ENCODE data around the gene CASKIN1. TPM values are rescaled to one million over a fixed set of nuclear protein-coding genes. Genes with fewer than 3 reads are reported as not detected.
"Not testable (repeated sequence)": the region's sequence is repeated elsewhere in the genome, so short reads cannot be mapped to it uniquely, and the experiment has no call there.

Gene CASKIN1
- total RNA-seq, 3 donors from 2014 or later (not counting 1 experiment from before 2014, with no cell fraction given) = not detected

DNA sequence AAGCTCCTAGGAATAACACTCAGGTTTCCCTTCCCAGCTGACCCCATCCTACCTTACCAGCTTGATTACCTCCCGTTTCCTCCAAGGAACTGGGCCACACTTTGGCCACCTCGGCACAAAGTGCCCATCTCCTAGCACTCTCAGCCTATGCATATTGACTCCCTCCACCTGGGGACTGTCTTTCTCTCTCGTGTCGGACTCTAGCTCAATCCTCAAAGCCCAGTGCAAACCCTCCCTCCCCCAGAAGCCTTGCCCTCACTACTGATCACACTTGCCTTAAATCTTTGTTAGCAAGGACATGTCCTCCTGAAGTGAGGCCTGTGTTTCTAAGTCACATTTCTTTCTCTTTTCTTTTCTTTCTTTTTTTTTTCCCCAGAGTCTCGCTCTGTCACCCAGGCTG lies 50.6 kb downstream of the CASKIN1 start:
- Histone ChIP-seq H3K27ac (ENCODE audit: low read length) (no peak overlapping the region), H3K36me3 (ENCODE audit: control insufficient read depth, insufficient read depth, low read length) (no peaks in the 10 kb centered on the region), H3K27me3 (ENCODE audit: control insufficient read depth, insufficient read depth, low read length) (no peaks in the 10 kb centered on the region), H3K4me3 (ENCODE audit: low read length) (no peak overlapping the region), H3K9me3 (ENCODE audit: control insufficient read depth, insufficient read depth, low read length) (no peaks in the 10 kb centered on the region), H3K4me1 (ENCODE audit: control insufficient read depth, insufficient read depth, low read length) (peaks cover 21% of the 10 kb centered on the region)
- 93% methylated on average over 5 of the region's 5 CpGs for WGBS (ENCODE audit: insufficient coverage)
- H3K4me1 Mint-ChIP-seq = peaks cover under 1% of the 10 kb centered on the region in 2 donors
- no peak for DNase-seq
- no peak overlapping the region for H3K27ac Mint-ChIP-seq
- H3K4me3 Mint-ChIP-seq = no peak overlapping the region
- TF ChIP-seq, protein P1, sequence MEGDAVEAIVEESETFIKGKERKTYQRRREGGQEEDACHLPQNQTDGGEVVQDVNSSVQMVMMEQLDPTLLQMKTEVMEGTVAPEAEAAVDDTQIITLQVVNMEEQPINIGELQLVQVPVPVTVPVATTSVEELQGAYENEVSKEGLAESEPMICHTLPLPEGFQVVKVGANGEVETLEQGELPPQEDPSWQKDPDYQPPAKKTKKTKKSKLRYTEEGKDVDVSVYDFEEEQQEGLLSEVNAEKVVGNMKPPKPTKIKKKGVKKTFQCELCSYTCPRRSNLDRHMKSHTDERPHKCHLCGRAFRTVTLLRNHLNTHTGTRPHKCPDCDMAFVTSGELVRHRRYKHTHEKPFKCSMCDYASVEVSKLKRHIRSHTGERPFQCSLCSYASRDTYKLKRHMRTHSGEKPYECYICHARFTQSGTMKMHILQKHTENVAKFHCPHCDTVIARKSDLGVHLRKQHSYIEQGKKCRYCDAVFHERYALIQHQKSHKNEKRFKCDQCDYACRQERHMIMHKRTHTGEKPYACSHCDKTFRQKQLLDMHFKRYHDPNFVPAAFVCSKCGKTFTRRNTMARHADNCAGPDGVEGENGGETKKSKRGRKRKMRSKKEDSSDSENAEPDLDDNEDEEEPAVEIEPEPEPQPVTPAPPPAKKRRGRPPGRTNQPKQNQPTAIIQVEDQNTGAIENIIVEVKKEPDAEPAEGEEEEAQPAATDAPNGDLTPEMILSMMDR (IDR thresholded peaks at IDR 0.05) = no peak
- no peaks in the 10 kb centered on the region for H3K36me3 Mint-ChIP-seq
- peaks cover 0 to 3% of the 10 kb centered on the region in 2 donors for H3K27me3 Mint-ChIP-seq (ENCODE audit: low read depth in 2 of 2)
- no peaks in the 10 kb centered on the region for H3K9me3 Mint-ChIP-seq
- intact Hi-C loops (cut with micrococcal nuclease) = no loop called here
- ATAC-seq = no peak

DNA sequence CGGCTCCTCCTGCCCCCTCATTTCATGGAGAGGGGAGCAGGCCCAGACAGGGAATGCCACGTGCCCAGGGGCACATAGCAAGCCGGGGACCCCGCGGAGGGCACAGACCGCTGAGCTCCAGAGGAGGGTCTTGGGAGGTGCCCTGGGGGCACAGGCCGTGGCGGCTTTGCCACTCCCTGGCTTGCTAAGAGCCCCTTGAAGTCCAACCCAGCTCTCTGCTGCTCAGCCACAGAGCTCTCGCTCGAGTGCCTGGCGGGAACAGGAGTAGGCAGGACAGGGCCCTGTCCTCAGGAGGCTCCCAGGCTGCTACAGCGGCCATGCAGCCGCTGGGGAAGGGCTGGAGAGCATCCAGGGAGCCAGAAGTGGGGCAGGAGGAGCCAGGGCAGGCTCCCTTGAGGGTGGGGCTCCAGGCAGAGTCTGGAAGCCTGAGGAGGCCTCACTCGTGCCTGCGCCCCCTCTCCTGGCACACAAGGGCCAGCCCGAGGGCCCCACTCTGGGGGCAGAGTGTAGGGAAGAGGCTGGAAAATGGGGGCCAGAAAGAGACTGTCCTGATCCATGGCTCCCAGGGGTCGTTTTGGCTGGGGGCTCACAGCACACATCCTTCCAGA lies 52.4 kb downstream of the CASKIN1 start:
- intact Hi-C loops (cut with micrococcal nuclease) = no loop called here
- no peaks in the 10 kb centered on the region for H3K9me3 ChIP-seq (ENCODE audit: control insufficient read depth, insufficient read depth, low read length)
- ATAC-seq (no peak), DNase-seq (no peak)
- Mint-ChIP-seq H3K27me3 (ENCODE audit: low read depth in 2 of 2) (peaks cover 0 to 3% of the 10 kb centered on the region in 2 donors), H3K27ac (no peak overlapping the region), H3K4me1 (peaks cover 6 to 8% of the 10 kb centered on the region in 2 donors), H3K9me3 (no peaks in the 10 kb centered on the region), H3K4me3 (no peak overlapping the region), H3K36me3 (no peaks in the 10 kb centered on the region)
- H3K36me3 ChIP-seq (ENCODE audit: control insufficient read depth, insufficient read depth, low read length) = no peaks in the 10 kb centered on the region
- H3K27me3 ChIP-seq (ENCODE audit: control insufficient read depth, insufficient read depth, low read length) = no peaks in the 10 kb centered on the region
- no peak overlapping the region for H3K4me3 ChIP-seq (ENCODE audit: low read length)
- 88% methylated on average over 17 of the region's 17 CpGs for WGBS (ENCODE audit: insufficient coverage)
- H3K27ac ChIP-seq (ENCODE audit: low read length) = no peak overlapping the region
- H3K4me1 ChIP-seq (ENCODE audit: control insufficient read depth, insufficient read depth, low read length) = peaks cover 14% of the 10 kb centered on the region
- TF ChIP-seq, protein P1 (IDR thresholded peaks at IDR 0.05) = no peak

DNA sequence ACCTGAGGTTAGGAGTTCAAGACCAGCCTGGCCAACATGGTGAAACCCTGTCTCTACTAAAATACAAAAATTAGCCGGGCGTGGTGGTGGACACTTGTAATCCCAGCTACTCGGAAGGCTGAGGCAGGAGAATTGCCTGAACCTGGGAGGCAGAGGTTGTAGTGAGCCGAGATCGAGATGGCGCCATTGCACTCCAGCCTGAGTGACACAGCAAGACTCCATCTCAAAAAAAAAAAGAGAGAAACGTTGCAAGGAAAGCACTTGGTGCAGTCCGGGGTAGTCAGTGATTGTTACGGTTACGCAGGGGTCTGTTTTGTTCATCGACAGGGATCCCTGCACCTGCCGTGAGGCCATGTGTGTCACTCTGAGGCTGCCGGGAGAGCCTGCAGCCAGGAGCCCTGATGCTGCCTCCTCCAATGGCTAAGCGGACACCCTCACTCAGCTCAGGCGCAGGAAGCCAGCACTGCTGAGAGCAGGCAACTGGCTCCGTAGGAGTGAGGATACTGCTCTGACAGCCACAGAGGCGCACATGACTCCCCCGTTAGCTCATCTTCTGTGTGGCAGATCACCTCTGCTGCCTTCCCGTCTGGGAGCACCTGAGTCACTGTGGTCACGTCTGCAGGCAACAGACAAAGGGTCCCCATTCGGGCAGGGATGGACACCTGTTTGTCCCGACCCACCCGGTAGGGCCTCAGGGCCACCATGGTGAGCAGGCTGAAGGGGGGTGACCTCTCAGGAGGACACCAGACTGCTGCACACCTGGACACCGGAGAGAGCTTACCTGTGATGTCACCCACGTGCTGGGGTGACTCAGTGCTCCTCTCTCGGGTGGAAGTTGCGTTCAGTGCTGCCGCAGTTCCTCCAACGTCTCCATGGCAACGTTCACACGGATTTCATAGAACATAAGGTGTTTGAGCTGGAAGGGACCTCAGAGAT lies 53.2 kb downstream of the CASKIN1 start:
- no peaks in the 10 kb centered on the region for H3K36me3 Mint-ChIP-seq
- no peaks in the 10 kb centered on the region for H3K9me3 Mint-ChIP-seq
- H3K27ac Mint-ChIP-seq = no peak overlapping the region
- no peak overlapping the region for H3K4me3 ChIP-seq (ENCODE audit: low read length)
- no peak overlapping the region for H3K4me3 Mint-ChIP-seq
- no peaks in the 10 kb centered on the region for H3K36me3 ChIP-seq (ENCODE audit: control insufficient read depth, insufficient read depth, low read length)
- ATAC-seq (no peak), DNase-seq (no peak)
- peaks cover 11% of the 10 kb centered on the region for H3K4me1 ChIP-seq (ENCODE audit: control insufficient read depth, insufficient read depth, low read length)
- peaks cover 6 to 8% of the 10 kb centered on the region in 2 donors for H3K4me1 Mint-ChIP-seq
- H3K27me3 ChIP-seq (ENCODE audit: control insufficient read depth, insufficient read depth, low read length) = no peaks in the 10 kb centered on the region
- H3K9me3 ChIP-seq (ENCODE audit: control insufficient read depth, insufficient read depth, low read length) = no peaks in the 10 kb centered on the region
- H3K27me3 Mint-ChIP-seq (ENCODE audit: low read depth in 2 of 2) = peaks cover 0 to 3% of the 10 kb centered on the region in 2 donors
- TF ChIP-seq, protein P1 (IDR thresholded peaks at IDR 0.05) = no peak
- intact Hi-C loops (cut with micrococcal nuclease) = no loop called here
- no peak overlapping the region for H3K27ac ChIP-seq (ENCODE audit: low read length)
- WGBS (ENCODE audit: insufficient coverage) = 76% methylated on average over 31 of the region's 31 CpGs

DNA sequence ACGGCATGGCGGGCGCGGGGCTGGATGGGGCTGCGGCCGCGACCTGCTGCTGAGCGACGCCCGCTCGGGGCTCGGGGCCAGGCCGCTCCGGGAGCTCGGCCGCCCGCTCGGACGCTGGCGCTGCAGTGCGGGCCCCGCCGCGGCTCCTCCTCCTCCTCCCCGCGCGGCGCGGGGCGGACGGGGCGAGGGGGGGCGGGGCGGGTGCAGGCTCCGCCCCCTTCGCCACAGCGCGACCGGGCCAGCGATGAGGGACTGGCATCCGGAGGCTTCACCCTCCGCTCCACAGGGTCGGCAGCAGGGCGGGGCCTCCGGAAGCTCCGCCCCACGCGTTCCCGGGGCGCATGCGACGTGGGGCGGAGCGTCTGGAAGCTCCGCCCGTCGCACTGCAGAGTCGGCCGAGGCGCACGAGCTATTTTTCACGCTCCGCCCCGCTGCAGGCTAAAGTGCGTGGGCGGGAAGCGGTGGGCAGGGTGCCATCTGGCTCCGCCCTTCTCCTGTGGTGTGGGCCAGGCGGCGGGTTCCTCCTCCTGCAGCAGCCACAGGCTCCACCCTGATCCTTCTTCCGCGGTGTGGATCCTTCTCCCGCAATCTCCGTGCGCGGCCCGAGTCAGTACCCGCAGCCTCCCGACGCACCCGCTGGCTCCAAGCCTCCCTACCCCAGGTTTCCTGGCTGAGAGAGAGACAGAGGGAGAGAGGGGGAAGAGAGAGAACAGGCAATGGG lies 60.5 kb downstream of the CASKIN1 start, which contains the start of gene PKD1:
Gene PKD1 (minus strand): TSS at position 129 of the 721 bp plus-strand sequence. CDS start 209 bp downstream, outside the sequence.
- H3K9me3 ChIP-seq (ENCODE audit: control insufficient read depth, insufficient read depth, low read length); H3K27me3 ChIP-seq (ENCODE audit: control insufficient read depth, insufficient read depth, low read length); H3K36me3 Mint-ChIP-seq; H3K36me3 ChIP-seq (ENCODE audit: control insufficient read depth, insufficient read depth, low read length); intact Hi-C loops (cut with micrococcal nuclease); H3K27me3 Mint-ChIP-seq (ENCODE audit: low read depth in 2 of 2); H3K9me3 Mint-ChIP-seq: not testable (repeated sequence)
- peak; percentile 77 to 87 (median 85) for ATAC-seq
- H3K4me1 ChIP-seq (ENCODE audit: control insufficient read depth, insufficient read depth, low read length) = peaks cover 20% of the 10 kb centered on the region
- Mint-ChIP-seq H3K4me3 (peak within 1 kb of the TSS; percentile 95), H3K4me1 (peaks cover 14 to 21% of the 10 kb centered on the region in 2 donors), H3K27ac (peak within 1 kb of the TSS; percentile 93 to 96)
- peak; percentile 94 to 100 for DNase-seq
- WGBS (ENCODE audit: insufficient coverage) = under 1% methylated on average over 65 of the region's 81 CpGs
- H3K27ac ChIP-seq (ENCODE audit: low read length) = peak within 1 kb of the TSS; percentile 66
- H3K4me3 ChIP-seq (ENCODE audit: low read length) = peak within 1 kb of the TSS; percentile 41

DNA sequence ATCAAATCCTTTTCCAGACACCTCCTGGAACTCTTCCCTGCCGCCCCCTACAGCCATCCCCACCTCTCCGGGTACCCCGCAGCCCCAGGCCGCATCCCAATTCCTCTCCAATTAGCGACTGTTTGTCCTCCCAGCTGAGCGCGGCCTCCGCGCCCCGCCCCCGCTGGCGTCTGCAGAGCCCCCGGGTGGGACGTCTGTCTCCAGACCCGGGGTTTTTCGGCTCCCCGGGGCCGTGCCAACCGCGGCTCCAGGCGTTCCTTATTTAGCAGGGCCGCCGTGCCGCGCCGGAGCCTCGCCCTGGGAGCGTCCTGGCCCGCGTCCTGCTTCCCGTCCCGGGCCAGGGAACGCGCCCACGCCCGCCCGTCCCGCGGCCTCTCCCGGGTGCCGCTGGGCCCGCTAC lies 61.3 kb downstream of the CASKIN1 start:
- H3K4me3 ChIP-seq (ENCODE audit: low read length) = peak overlapping the region; percentile 27
- intact Hi-C loops (cut with micrococcal nuclease); H3K36me3 ChIP-seq (ENCODE audit: control insufficient read depth, insufficient read depth, low read length); H3K27ac ChIP-seq (ENCODE audit: low read length); H3K27me3 ChIP-seq (ENCODE audit: control insufficient read depth, insufficient read depth, low read length); H3K27ac Mint-ChIP-seq; H3K36me3 Mint-ChIP-seq; H3K9me3 ChIP-seq (ENCODE audit: control insufficient read depth, insufficient read depth, low read length); H3K27me3 Mint-ChIP-seq (ENCODE audit: low read depth in 2 of 2); ATAC-seq; H3K9me3 Mint-ChIP-seq: not testable (repeated sequence)
- H3K4me1 Mint-ChIP-seq = peaks cover 8 to 13% of the 10 kb centered on the region in 2 donors
- H3K4me1 ChIP-seq (ENCODE audit: control insufficient read depth, insufficient read depth, low read length) = peaks cover 13% of the 10 kb centered on the region
- peak overlapping the region; percentile 74 for H3K4me3 Mint-ChIP-seq
- peak in 1 of 2 donors; percentile 24 for DNase-seq
- WGBS (ENCODE audit: insufficient coverage) = 0% methylated on average over 21 of the region's 42 CpGs

Data from natural killer cell (primary cell).